Hypothalamus (tissue), 51 donors: ENCODE data around the gene ERBB3.
A peak's percentile ranks its signal among the peaks of the same experiment; 100 is the strongest.

Experiments used
- DNase-seq, 51 donors: peaks; one replicate each; lab custom pipeline; 2025; lab: John Stamatoyannopoulos, UW

Gene ERBB3

DNA sequence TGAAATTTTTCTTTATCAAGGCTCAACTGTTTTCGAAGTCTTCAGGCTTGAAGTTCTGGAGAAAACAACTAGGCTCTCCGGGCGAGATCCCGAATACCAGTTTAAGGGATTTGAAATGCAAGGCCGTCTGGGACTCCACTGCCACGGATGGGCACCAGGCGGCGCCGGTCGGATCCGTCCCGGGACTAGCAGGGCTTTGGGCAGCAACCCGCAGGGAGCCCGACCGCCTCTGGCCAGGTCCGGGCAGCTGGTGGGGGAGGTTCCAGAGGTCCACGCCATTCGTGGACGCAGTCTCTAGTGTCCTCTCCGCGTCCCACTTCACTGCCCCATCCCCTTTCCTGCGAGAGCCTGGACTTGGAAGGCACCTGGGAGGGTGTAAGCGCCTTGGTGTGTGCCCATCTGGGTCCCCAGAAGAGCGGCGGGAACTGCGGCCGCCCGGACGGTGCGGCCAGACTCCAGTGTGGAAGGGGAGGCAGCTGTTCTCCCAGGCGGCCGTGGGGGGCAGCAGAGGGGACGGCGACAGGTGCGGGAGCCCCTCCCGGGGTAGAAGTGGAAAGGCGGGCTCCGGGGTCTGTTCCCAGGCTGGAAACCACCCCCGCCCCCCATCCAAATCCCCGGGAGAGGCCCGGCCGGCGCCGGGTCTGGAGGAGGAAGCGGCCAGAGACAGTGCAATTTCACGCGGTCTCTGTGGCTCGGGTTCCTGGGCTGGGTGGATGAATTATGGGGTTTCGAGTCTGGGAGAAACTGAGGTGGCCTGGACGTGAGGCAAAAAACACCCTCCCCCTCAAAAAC, 838 bp upstream of the ERBB3 start:
- DNase-seq: peak in 50 of 51 donors; percentile 16 to 92 (median 72)

DNA sequence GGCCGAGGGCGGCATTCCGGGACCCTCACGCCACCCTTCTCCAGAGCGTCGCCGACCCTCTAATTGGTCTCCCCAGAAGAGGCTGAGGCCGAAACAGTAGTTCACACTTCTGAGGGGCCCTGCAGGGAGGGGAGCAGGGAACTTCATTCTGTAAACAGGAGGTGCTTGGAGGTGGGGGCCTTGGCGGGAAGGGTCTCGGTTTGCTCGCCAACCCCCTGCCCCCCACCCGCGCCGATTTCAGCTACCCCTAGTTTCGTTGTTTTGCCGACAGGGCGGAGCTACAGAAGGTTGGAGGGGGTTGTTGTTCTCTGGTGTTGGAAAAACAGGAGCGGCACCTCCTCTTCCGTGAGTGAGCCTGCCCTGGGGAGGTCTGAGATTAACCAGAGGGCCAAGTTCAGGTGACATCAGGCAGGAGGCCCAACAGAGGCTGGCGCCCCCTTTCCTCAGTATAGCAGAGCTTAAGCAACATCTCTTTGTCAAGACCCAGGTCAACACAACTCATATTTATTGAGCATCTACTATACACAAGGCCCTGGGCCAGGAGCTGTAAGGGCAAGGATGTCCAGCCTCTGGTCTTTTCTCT, 682 bp downstream of the ERBB3 start:
- peak in 4 of 51 donors; percentile 8 to 44 (median 27) for DNase-seq

DNA sequence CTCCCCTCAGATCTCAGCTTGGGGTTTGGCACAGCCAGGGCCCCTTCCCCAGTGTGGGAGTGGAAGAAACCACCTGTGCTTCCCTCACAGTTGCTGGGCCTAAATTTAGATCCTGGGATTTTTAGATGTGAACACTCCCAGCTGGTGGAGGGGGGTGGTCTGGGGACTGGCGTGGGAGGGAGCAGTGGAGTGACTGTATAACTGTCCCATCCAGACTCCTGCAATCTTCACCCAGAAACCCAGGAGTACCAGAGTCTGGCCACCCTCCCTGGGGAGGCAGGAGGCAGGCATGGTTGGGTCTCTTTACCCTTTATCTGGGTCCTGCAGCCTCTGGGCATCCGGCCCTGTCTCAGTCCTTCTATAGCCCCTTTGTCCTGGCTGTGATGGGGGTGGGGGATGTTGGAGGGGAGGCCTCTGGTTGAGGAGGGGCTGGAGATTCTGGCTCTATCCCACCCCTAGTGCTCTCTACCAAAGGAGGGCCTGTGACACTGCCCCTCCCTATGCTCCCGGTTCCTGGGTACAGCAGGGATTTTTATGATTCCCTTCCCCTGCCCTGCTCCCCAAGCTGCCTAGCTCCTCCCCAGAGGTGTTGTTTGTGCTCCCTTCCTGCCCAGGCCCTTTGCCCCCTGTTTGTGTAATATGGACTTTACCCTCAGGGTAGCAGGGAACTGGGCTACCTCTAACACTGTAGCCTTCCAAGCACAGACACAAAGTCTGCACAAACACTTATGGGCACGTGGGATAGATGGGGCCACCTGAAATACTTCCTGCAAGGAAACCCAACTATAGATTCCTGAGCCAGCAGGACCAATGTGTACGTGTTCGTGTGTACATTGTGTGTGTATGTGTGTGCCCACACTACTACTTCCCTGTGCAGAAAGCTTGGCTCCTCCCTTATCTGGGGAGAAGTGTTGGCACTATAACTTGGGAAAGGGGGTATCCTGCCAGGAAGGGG, 1.7 kb downstream of the ERBB3 start:
- DNase-seq: peak in 44 of 51 donors; percentile 2 to 74 (median 36)

DNA sequence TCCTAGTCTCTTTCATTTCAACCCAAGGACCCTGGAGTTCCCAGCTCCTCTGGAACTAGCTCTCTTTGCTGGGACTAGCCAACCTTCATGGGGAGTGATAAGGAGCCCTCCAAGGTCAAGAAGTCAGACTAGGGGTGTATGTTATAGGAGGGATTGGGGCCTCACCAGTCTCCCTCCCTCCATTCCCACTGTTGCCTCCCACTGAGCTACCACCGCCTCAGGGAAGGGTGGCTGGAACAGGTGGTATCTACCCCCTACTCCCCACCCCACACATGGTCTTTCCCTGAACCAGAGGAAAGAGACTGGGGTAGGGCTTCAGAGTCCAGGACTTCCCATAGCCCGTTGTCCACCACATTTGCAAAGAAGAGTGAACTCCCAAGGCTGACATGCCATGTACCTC, 2.4 kb downstream of the ERBB3 start:
- peak in 4 of 51 donors; percentile 24 to 48 (median 32) for DNase-seq

DNA sequence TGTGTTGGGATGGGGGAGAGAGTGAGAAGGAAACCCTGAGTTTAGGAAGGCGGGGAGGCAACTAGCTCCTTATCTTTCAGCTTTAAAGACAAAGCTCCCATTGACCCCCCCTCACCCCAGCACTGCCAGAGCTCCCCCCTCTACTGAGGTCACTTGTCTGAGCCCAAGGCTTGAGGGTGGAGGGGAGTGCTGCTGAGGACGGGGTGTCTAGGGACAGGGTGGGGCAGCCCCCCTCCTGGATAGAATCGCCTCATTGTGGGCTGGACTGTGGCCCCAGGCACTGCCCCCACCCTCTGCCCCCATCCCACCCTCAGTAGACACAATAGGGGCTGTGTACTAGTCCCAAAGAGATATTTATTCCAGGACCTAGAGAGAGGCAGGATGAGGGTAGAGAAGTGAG, 3.0 kb downstream of the ERBB3 start:
- DNase-seq: peak in 48 of 51 donors; percentile 5 to 94 (median 74)

DNA sequence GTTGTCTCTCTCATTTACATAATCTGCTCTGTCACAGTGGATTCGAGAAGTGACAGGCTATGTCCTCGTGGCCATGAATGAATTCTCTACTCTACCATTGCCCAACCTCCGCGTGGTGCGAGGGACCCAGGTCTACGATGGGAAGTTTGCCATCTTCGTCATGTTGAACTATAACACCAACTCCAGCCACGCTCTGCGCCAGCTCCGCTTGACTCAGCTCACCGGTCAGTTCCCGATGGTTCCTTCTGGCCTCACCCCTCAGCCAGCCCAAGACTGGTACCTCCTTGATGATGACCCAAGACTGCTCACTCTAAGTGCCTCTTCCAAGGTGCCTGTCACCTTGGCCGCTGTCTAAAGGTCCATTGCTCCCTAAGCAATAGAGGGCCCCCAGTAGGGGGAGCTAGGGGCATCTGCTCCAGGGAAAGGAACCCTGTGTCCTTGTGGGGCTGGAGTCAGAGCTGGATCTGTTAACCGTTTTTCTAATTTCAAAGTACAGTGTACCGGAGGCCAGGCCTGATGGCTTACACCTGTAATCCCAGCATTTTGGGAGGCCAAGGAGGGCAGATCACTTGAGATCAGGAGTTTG, 5.1 kb downstream of the ERBB3 start:
- DNase-seq: peak in 2 of 51 donors; percentile 14 to 15

DNA sequence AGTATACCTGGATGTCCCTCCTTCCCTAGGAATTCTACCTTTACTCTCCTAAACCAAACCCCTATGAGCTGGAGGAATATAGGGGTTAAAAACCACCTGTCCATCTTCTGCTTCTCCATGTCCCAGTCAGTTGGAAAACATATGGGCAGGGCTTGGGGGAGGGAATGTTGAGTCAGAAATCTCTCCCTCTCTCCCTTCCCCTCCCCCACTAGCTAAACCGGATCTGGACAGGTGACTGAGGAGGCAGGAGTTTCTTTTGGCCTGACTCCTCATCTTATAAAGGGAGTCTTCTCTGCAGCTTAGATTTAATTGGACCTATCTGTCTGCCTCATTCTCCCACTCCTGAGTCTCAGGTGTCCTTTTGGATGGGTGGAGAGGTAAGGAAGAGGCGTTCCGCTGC, 6.1 kb downstream of the ERBB3 start:
- DNase-seq: no peak

DNA sequence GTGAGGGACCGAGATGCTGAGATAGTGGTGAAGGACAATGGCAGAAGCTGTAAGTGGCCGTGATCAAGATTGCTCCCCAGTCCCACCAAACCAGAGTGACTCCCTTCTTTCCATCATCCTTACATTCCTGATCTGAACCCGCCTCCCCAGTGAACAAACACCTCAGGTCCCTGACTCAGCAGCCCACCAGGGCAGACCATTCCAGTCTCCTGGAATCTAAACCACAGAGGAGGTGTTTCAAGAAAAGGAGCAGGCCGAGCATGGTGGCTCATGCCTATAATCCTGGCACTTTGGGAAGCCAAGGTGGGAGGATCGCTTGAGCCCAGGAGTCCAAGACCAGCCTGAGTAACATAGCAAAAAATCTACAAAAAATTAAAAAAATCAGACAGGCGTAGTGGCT, 6.6 kb downstream of the ERBB3 start:
- DNase-seq: no peak

DNA sequence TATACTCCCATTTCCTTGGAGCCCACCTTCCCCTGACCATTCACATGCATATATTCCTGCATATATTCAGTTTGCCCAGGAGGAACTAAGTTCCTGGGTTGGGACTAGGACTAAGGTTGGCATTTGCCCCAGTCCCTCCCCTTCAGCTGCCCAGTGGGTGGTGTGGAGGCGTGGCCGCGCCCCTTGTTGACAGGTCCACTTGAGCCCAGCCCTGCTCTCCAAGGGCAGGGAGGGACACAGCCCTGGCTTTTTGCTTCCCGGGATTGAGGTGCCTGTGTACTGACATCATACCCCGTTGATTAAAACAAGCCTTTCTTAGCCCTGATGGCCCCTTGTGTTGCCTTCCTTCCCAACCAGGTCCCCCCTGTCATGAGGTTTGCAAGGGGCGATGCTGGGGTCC, 7.3 kb downstream of the ERBB3 start:
- peak in 10 of 51 donors; percentile 2 to 19 (median 7) for DNase-seq

DNA sequence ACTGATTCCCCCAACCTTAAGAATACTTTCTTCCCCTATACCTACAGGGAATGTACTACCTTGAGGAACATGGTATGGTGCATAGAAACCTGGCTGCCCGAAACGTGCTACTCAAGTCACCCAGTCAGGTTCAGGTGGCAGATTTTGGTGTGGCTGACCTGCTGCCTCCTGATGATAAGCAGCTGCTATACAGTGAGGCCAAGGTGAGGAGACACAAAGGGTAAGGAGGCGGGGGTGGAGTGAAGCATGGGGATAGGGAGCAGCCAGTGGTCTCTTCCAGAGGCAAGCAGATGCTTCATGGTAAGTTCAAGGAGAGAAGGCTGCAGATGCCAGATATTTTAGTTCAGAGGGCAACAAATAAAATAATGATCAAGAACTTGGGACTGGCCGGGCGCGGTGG, 17.8 kb downstream of the ERBB3 start:
- DNase-seq: no peak

DNA sequence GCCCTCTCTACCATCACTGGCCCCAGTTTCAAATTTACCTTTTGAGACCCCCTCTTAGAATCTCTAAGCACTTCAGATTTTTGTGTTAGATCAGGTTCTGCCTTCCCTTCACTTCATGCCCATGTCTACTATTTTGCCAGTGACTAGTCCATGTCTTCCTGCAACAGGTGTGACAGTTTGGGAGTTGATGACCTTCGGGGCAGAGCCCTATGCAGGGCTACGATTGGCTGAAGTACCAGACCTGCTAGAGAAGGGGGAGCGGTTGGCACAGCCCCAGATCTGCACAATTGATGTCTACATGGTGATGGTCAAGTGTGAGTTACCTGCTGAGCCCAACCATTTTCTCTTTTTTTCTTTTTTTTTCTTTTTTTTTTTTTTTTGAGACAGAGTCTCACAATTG, 18.6 kb downstream of the ERBB3 start:
- no peak for DNase-seq

DNA sequence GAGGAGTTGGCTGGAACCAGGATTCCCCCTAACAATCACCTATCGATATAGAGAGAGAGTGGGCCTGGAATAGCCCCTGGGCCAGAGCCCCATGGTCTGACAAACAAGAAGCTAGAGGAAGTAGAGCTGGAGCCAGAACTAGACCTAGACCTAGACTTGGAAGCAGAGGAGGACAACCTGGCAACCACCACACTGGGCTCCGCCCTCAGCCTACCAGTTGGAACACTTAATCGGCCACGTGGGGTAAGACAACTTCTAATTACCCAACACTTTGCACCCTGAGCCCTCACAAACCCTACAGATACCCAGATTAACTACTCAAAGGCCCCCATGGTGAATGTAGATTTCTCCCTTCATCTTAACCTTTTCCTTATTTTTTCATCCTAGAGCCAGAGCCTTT, 19.8 kb downstream of the ERBB3 start:
- no peak for DNase-seq

DNA sequence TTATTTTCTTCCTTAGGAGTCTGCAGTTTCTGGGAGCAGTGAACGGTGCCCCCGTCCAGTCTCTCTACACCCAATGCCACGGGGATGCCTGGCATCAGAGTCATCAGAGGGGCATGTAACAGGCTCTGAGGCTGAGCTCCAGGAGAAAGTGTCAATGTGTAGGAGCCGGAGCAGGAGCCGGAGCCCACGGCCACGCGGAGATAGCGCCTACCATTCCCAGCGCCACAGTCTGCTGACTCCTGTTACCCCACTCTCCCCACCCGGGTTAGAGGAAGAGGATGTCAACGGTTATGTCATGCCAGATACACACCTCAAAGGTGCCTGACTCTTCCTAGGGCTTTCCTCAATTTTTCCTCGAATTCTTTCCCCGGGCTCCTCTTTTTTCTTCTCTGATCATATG, 21.1 kb downstream of the ERBB3 start:
- DNase-seq: no peak

DNA sequence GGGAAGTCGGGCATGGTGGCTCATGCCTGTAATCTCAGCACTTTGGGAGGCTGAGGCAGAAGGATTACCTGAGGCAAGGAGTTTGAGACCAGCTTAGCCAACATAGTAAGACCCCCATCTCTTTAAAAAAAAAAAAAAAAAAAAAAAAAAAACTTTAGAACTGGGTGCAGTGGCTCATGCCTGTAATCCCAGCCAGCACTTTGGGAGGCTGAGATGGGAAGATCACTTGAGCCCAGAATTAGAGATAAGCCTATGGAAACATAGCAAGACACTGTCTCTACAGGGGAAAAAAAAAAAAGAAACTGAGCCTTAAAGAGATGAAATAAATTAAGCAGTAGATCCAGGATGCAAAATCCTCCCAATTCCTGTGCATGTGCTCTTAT, 22.7 kb downstream of the ERBB3 start:
- DNase-seq: no peak

DNA sequence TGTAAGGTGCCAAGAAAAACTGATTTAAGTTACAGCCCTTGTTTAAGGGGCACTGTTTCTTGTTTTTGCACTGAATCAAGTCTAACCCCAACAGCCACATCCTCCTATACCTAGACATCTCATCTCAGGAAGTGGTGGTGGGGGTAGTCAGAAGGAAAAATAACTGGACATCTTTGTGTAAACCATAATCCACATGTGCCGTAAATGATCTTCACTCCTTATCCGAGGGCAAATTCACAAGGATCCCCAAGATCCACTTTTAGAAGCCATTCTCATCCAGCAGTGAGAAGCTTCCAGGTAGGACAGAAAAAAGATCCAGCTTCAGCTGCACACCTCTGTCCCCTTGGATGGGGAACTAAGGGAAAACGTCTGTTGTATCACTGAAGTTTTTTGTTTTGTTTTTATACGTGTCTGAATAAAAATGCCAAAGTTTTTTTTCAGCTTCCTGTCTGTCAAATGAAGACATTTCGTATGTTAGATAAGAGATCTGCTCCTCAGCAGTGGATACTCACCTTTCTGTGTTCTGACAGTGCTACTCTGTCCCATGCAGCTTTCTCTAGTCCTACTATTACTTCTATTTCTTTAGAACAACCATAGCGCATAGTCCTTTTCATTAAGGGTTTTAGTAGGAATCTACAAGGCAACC, 23.2 kb downstream of the ERBB3 start:
- no peak for DNase-seq

DNA sequence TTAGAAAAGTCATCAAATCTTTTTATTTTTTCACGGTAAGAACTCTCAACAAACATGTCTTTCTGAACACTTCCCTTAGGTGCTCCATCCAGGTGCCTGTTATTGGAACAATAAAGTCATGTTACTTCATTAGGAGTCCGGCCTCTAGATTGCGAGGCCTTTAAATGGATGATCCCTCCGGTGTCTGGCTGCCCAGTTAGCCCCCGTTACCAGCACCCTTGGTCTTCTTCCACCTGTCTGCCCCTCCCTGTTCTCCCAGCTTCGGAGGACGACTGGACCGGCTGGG, 23.8 kb downstream of the ERBB3 start:
- DNase-seq: no peak

DNA sequence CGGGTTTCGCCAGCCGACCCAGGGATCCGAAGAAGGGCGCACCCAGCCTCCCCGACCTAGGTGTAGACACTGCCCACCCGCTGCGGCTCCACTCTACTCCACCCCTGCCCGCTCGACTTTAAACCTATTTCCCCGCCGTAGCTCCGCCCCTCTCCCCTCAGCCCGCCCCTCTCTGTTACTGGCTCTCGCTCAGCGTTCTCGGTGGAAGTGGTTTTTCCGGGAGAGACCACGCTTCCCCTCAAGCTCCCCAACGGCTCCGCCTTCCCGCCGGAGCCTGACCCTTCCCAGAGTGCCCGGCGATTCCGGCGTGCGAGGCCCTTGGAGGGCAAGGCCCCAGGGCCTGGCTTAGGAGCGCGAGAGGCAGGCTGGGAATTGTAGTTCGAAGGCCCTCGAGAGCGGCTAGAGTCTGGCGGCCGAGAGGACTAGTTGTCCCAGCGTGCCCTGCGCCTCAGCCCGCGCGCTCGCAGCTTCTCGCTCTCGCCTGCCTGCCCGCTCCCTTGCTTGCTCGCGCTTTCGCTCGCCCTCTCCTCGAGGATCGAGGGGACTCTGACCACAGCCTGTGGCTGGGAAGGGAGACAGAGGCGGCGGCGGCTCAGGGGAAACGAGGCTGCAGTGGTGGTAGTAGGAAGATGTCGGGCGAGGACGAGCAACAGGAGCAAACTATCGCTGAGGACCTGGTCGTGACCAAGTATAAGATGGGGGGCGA, 24.3 kb downstream of the ERBB3 start, which contains the start of gene PA2G4:
Gene PA2G4 (plus strand): TSS at position 451 of the 706 bp plus-strand sequence. CDS start 179 bp downstream, at position 630.
- peak; percentile 74 to 98 (median 94) for DNase-seq

DNA sequence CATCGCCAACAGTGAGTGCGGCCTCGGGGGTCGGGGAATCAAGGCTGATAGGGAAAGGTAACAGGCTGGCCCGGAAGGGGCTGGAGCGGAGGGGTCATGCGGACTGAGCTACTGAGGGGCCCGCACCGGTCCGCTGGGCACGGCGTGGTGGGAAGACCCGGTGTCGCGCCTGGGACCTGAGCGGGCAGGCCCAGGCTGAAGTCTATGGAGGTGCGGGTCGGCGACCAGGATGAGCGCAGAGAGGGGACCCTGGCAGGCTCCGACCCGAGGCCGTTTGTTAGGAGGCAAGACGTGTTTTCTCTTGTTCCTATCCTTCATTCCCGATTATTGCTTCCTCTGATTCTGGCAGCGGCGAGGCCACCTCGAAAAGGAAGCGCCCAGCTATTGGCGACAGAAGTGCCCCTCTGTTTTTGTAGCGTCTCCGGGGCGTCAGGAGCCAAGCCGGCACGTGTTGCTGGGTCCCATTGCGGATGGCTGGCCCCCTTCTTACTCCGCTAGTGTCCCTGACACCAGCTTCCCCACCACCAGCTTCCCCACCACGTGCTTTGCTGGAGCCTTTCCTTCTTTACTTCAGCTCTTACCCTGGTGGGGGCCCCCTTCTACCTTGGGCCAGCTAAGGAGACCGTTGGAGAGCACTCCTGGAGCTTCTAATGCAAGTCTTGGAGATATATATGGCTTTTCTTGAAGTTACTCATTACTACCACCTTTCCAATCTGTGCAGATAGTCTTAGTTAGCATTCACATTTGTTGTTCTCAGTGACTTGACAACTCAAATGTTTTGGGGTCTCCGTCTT, 25.0 kb downstream of the ERBB3 start:
- peak in 9 of 51 donors; percentile 30 to 59 (median 47) for DNase-seq

DNA sequence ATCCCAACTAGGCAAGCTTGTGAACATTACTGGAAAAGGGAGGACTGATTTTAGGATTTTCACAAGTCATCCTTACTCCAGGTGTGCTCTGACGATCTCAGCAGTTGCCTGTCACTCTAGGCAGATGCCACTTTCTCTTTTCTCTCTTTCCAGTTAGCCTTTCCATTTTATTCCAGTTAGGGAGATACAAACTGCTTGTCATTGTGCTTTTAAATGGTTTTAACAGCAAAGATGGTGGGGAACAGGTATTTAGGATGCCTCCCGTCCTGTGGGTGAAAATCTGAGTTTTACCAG, 25.6 kb downstream of the ERBB3 start:
- no peak for DNase-seq
